Neural crest cell (in vitro differentiated cells): ENCODE results near the gene PNISR. TPM values are rescaled to one million over a fixed set of nuclear protein-coding genes. Genes with fewer than 3 reads are reported as not detected.

Experiments
- DNase-seq: peaks from one replicate; pipeline ENCODE4 v3.0.0; 2021; ENCODE audit warnings: low read depth, mixed read lengths, low spot score
- H3K27ac Mint-ChIP-seq: one replicate; pipeline ENCODE4 v1.8.0; 2021; ENCODE audit warnings: mild to moderate bottlenecking, mixed read lengths; ENCODE audit not compliant: unreplicated experiment
- H3K27me3 Mint-ChIP-seq: 2 replicates; pipeline ENCODE4 v1.8.0; 2021; ENCODE audit warnings: low read depth, mild to moderate bottlenecking, mixed read lengths
- H3K36me3 Mint-ChIP-seq: 2 replicates; pipeline ENCODE4 v1.8.0; 2021; ENCODE audit warnings: low read depth, mild to moderate bottlenecking, mixed read lengths
- H3K4me1 Mint-ChIP-seq: 2 replicates; pipeline ENCODE4 v1.8.0; 2021; ENCODE audit warnings: mixed read lengths
- H3K4me3 Mint-ChIP-seq: one replicate; pipeline ENCODE4 v1.8.0; 2021; ENCODE audit warnings: mild to moderate bottlenecking, mixed read lengths
- H3K9me3 Mint-ChIP-seq: 2 replicates; pipeline ENCODE4 v1.8.0; 2021; ENCODE audit warnings: mixed read lengths
- CTCF ChIP-seq: fragments of 200-600 bp; sonication (generic); conservative IDR thresholded peaks from 2 replicates; pipeline ENCODE4 v1.5.0; 2021; ENCODE audit warnings: antibody characterized with exemption, mild to moderate bottlenecking
- total RNA-seq: library from RNA; stranded (reverse); gene quantifications from 2 replicates; pipeline ENCODE4 v1.2.1, GENCODE V29; 2021

The PNISR gene
- total RNA-seq, 1 donor from 2014 or later, result 155 TPM

GRCh38 chr6:99416226-99416625 lies 8.9 kb downstream of the PNISR start:
- TF ChIP-seq CTCF, result no peak
- Mint-ChIP-seq H3K27ac (no peak overlapping the region), H3K9me3 (no peaks in the 10 kb centered on the region), H3K27me3 (no peaks in the 10 kb centered on the region), H3K36me3 (peaks cover 5% of the 10 kb centered on the region), H3K4me1 (peaks cover 36% of the 10 kb centered on the region), H3K4me3 (no peak overlapping the region)
- no peak for DNase-seq

- peaks cover 8% of the 10 kb centered on the region for H3K36me3 Mint-ChIP-seq
- peaks cover 29% of the 10 kb centered on the region for H3K4me1 Mint-ChIP-seq
- H3K4me3 Mint-ChIP-seq, result no peak overlapping the region
- no peaks in the 10 kb centered on the region for H3K9me3 Mint-ChIP-seq
- TF ChIP-seq CTCF, result no peak
- H3K27ac Mint-ChIP-seq, result no peak overlapping the region
- no peak for DNase-seq
- H3K27me3 Mint-ChIP-seq, result no peaks in the 10 kb centered on the region
These were observed 9.7 kb downstream of the PNISR start for GRCh38 chr6:99415446-99415845.

GRCh38 chr6:99412065-99412464 lies 13.0 kb downstream of the PNISR start:
- Mint-ChIP-seq H3K27ac (no peak overlapping the region), H3K4me1 (peaks cover 21% of the 10 kb centered on the region)

GRCh38 chr6:99409672-99410071 lies 15.4 kb downstream of the PNISR start:
- Mint-ChIP-seq H3K4me3 (no peak overlapping the region), H3K36me3 (peaks cover 11% of the 10 kb centered on the region)

More at GRCh38 chr6:99412065-99412464, 13.0 kb downstream of the PNISR start:
- no peak for TF ChIP-seq CTCF
- H3K4me3 Mint-ChIP-seq, result no peak overlapping the region
- H3K36me3 Mint-ChIP-seq, result peaks cover 11% of the 10 kb centered on the region
- H3K27me3 Mint-ChIP-seq, result no peaks in the 10 kb centered on the region
- H3K9me3 Mint-ChIP-seq, result no peaks in the 10 kb centered on the region
- DNase-seq, result no peak

GRCh38 chr6:99407076-99407475 lies 18.0 kb downstream of the PNISR start:
- Mint-ChIP-seq H3K27ac (no peak overlapping the region), H3K27me3 (no peaks in the 10 kb centered on the region), H3K4me3 (no peak overlapping the region), H3K9me3 (no peaks in the 10 kb centered on the region), H3K36me3 (peaks cover 11% of the 10 kb centered on the region), H3K4me1 (peaks cover 4% of the 10 kb centered on the region)
- no peak for TF ChIP-seq CTCF
- DNase-seq, result no peak

More at GRCh38 chr6:99409672-99410071, 15.4 kb downstream of the PNISR start:
- Mint-ChIP-seq H3K27ac (no peak overlapping the region), H3K9me3 (no peaks in the 10 kb centered on the region), H3K4me1 (peaks cover 18% of the 10 kb centered on the region), H3K27me3 (no peaks in the 10 kb centered on the region)
- no peak for DNase-seq
- TF ChIP-seq CTCF, result no peak

- H3K27ac Mint-ChIP-seq, result no peak overlapping the region
- no peaks in the 10 kb centered on the region for H3K9me3 Mint-ChIP-seq
- TF ChIP-seq CTCF, result no peak
- DNase-seq, result no peak
- peaks cover 4% of the 10 kb centered on the region for H3K36me3 Mint-ChIP-seq
- H3K4me1 Mint-ChIP-seq, result no peaks in the 10 kb centered on the region
- H3K27me3 Mint-ChIP-seq, result no peaks in the 10 kb centered on the region
- H3K4me3 Mint-ChIP-seq, result no peak overlapping the region
These were observed 22.7 kb downstream of the PNISR start for GRCh38 chr6:99402448-99402847.
